A673 (cell line): ENCODE data around the gene TENM3. TPM values are rescaled to one million over a fixed set of nuclear protein-coding genes. Genes with fewer than 3 reads are reported as not detected.
A peak's percentile ranks its signal among the peaks of the same experiment; 100 is the strongest.

Experiments
- BruUV-seq: library from RNA; stranded (reverse); fragments of 400-500 nt; replicated peaks from 2 replicates; lab custom pipeline; 2021; lab: Mats Ljungman, UMichigan
- CTCF ChIA-PET: fragments of 300-600 bp; sonication (Branson Sonifier 250); formaldehyde crosslinking; loops from one replicate; lab custom pipeline; 2022; ENCODE audit warnings: antibody characterized with exemption; lab: Charles Lee
- POLR2A ChIA-PET: fragments of 300-600 bp; sonication (Branson Sonifier 250); formaldehyde crosslinking; loops from one replicate; lab custom pipeline; 2022; ENCODE audit warnings: antibody characterized with exemption; ENCODE audit not compliant: low non-redundant PET; lab: Charles Lee
- DNase-seq: peaks from one replicate; pipeline ENCODE4 v3.0.0-alpha.2; 2015; ENCODE audit warnings: low spot score
- H3K27ac ChIP-seq: fragments of 200-600 bp; sonication (generic); 2 replicates; pipeline ENCODE4 v1.5.1; 2016; ENCODE audit warnings: mixed run types, low read depth, mild to moderate bottlenecking, mixed read lengths, antibody characterized with exemption, low read length; ENCODE audit not compliant: poor library complexity, severe bottlenecking
- H3K27me3 ChIP-seq: fragments of 200-600 bp; sonication (generic); replicated peaks from 2 replicates; pipeline ENCODE4 v1.6.1; 2017; ENCODE audit warnings: mixed run types, low read depth, mild to moderate bottlenecking, mixed read lengths, antibody characterized with exemption, low read length; ENCODE audit not compliant: insufficient read depth, poor library complexity
- H3K36me3 ChIP-seq: fragments of 200-600 bp; sonication (generic); 2 replicates; pipeline ENCODE4 v1.6.1; 2016; ENCODE audit warnings: mixed run types, mild to moderate bottlenecking, mixed read lengths, antibody characterized with exemption, low read length; ENCODE audit not compliant: insufficient read depth, poor library complexity, severe bottlenecking
- H3K4me1 ChIP-seq: fragments of 200-600 bp; sonication (generic); 2 replicates; pipeline ENCODE4 v1.6.1; 2017; ENCODE audit warnings: mixed run types, mild to moderate bottlenecking, mixed read lengths, antibody characterized with exemption, low read length; ENCODE audit not compliant: insufficient read depth, poor library complexity, severe bottlenecking
- H3K4me3 ChIP-seq: fragments of 200-600 bp; sonication (generic); 2 replicates; pipeline ENCODE4 v1.5.1; 2016; ENCODE audit warnings: low read depth, mixed run types, mild to moderate bottlenecking, mixed read lengths, low read length; ENCODE audit not compliant: poor library complexity, severe bottlenecking
- H3K9me3 ChIP-seq: fragments of 200-600 bp; sonication (generic); 2 replicates; pipeline ENCODE4 v1.6.1; 2016; ENCODE audit warnings: mixed run types, low read depth, mild to moderate bottlenecking, mixed read lengths, antibody characterized with exemption, low read length; ENCODE audit not compliant: poor library complexity, severe bottlenecking
- CTCF ChIP-seq: fragments of 300-800, 200-600 bp; sonication (generic); conservative IDR thresholded peaks from 2 replicates; pipeline ENCODE4 v1.5.1; 2017; ENCODE audit warnings: low read depth, mild to moderate bottlenecking, antibody characterized with exemption, low read length, moderate library complexity, mixed read lengths
- EZH2 ChIP-seq: fragments of 200-600 bp; sonication (generic); IDR thresholded peaks from 2 replicates; pipeline ENCODE4 v1.6.1; 2017; ENCODE audit warnings: borderline replicate concordance, low read depth, mild to moderate bottlenecking, mixed read lengths, antibody characterized with exemption, low read length; ENCODE audit not compliant: poor library complexity, severe bottlenecking
- intact Hi-C: fragments of 100-400 bp; cut with micrococcal nuclease; formaldehyde crosslinking; loops from one replicate; pipeline ENCODE4 v1.10.0; 2022; ENCODE audit not compliant: unreplicated experiment
- total RNA-seq: library from RNA; stranded (reverse); gene quantifications from 2 replicates; pipeline ENCODE4 v1.2.3, GENCODE V29; 2021

Gene TENM3
- total RNA-seq, 1 experiment from 2014 or later, result 26.4 TPM

- H3K9me3 ChIP-seq, result no peaks in the 10 kb centered on the region
- BruUV-seq, result no TSS peak
- H3K4me1 ChIP-seq, result no peaks in the 10 kb centered on the region
- ChIA-PET POLR2A (no interaction called here), CTCF (no interaction called here)
- TF ChIP-seq EZH2 (no peak), CTCF (no peak)
- DNase-seq, result no peak
- H3K4me3 ChIP-seq, result no peak overlapping the region
- no peaks in the 10 kb centered on the region for H3K36me3 ChIP-seq
- intact Hi-C loops, result no loop called here
- H3K27ac ChIP-seq, result no peak overlapping the region
- H3K27me3 ChIP-seq, result no peaks in the 10 kb centered on the region
Observed at GRCh38 chr4:182470215-182470614, 227.0 kb downstream of the TENM3 start.

DNA sequence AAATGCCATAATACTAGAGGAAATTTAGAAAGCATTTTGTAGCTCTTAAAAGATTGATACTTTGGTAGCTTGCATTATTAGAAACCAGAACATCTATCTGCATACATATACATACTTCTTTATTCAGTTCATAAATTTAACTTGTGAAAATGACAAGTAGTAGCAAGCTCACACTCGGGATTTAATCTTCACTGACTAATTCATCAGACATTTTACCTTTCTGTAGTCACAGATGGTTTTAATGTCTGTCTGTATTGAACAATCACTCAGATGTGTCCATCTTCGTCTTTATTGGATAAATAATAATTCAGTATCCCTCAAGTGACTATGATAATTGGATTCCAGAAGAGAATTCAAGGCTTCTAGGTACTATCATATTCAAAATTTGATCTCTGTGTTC is 232.3 kb downstream of the TENM3 start:
- no peak overlapping the region for H3K4me3 ChIP-seq
- intact Hi-C loops, result loop anchor here (5.0 kb wide), 2 partner anchors 452 to 787 kb away; no protein-coding TSS in a partner anchor
- ChIA-PET CTCF (no interaction called here), POLR2A (no interaction called here)
- DNase-seq, result no peak
- H3K9me3 ChIP-seq, result no peaks in the 10 kb centered on the region
- TF ChIP-seq EZH2 (no peak), CTCF (no peak)
- H3K27ac ChIP-seq, result no peak overlapping the region
- H3K27me3 ChIP-seq, result no peaks in the 10 kb centered on the region
- H3K4me1 ChIP-seq, result no peaks in the 10 kb centered on the region
- no peaks in the 10 kb centered on the region for H3K36me3 ChIP-seq
- BruUV-seq, result no TSS peak

GRCh38 chr4:182478475-182478874 is 235.3 kb downstream of the TENM3 start:
- H3K36me3 ChIP-seq, result no peaks in the 10 kb centered on the region
- no peak for TF ChIP-seq EZH2
- TF ChIP-seq CTCF, result peak; percentile 74
- BruUV-seq, result no TSS peak
- intact Hi-C loops, result loop anchor here (5.0 kb wide), 2 partner anchors 449 to 784 kb away; no protein-coding TSS in a partner anchor
- DNase-seq, result peak; percentile 75
- no peaks in the 10 kb centered on the region for H3K4me1 ChIP-seq
- ChIA-PET CTCF (no interaction called here), POLR2A (no interaction called here)
- no peak overlapping the region for H3K27ac ChIP-seq
- no peak overlapping the region for H3K4me3 ChIP-seq
- H3K9me3 ChIP-seq, result no peaks in the 10 kb centered on the region
- no peaks in the 10 kb centered on the region for H3K27me3 ChIP-seq
